Breast epithelium (tissue), 4 donors: ENCODE data around the gene KRT40. TPM values are rescaled to one million over a fixed set of nuclear protein-coding genes. Genes with fewer than 3 reads are reported as not detected.

Experiments
- DNase-seq, 2 donors: peaks; one replicate each; pipeline ENCODE4 v3.0.0-alpha.2; 2019; ENCODE audit warnings: low spot score in 2 of 2
- H3K27ac ChIP-seq, 2 donors: fragments of 200-600 bp; sonication (generic) in 1 of 2; one replicate each; pipeline ENCODE4 v1.5.1; 2016 to 2019; ENCODE audit warnings: mild to moderate bottlenecking in 1 of 2
- H3K27me3 ChIP-seq, 2 donors: fragments of 200-600 bp; sonication (generic) in 1 of 2; one replicate each; pipeline versions ENCODE4 v1.5.1 to v1.6.0; 2017 to 2019; ENCODE audit warnings: control low read depth in 1 of 2, mild to moderate bottlenecking in 1 of 2
- H3K36me3 ChIP-seq: fragments of 200-600 bp; one replicate; pipeline ENCODE4 v1.5.1; 2019
- H3K4me1 ChIP-seq, 2 donors: fragments of 200-600 bp; sonication (generic); one replicate each; pipeline ENCODE4 v1.5.1; 2016 to 2019; ENCODE audit warnings: control low read depth in 1 of 2
- H3K4me3 ChIP-seq, 3 donors: fragments of 200-600 bp; sonication (generic); 1 replicate in 2 of 3; 2 replicates in 1 of 3; pipeline ENCODE4 v1.5.1; 2016 to 2019; ENCODE audit warnings: mild to moderate bottlenecking in 3 of 3, moderate library complexity in 2 of 3
- H3K9me3 ChIP-seq, 2 donors: fragments of 200-600 bp; sonication (generic) in 1 of 2; one replicate each; pipeline ENCODE4 v1.5.1; 2016 to 2019; ENCODE audit warnings: control low read depth in 1 of 2
- POLR2A ChIP-seq: fragments of 450-650 bp; IDR thresholded peaks from one replicate; pipeline ENCODE4 v1.6.1; 2016; ENCODE audit warnings: antibody characterized with exemption, mild to moderate bottlenecking, moderate library complexity
- POLR2AphosphoS5 ChIP-seq, 3 donors: sonication (generic); formaldehyde crosslinking; IDR thresholded peaks; one replicate each; pipeline ENCODE4 v1.6.1; 2017; ENCODE audit warnings: antibody characterized with exemption in 3 of 3
- intact Hi-C: fragments of 100-400 bp; cut with DNase I; formaldehyde crosslinking; loops from one replicate; pipeline ENCODE4 v1.15.1; 2023; ENCODE audit warnings: low total_unique reads
- total RNA-seq, 3 donors: library from RNA; depleted of rRNA; stranded (reverse); fragments of >200 nt; gene quantifications; one replicate each; pipeline ENCODE4 v1.1.0, GENCODE V29; 2016
- TF ChIP-seq, protein P1 (sequence below), 3 donors: fragments of 450-650 bp; IDR thresholded peaks; one replicate each; pipeline ENCODE4 v1.5.1; 2016 to 2017; ENCODE audit warnings: antibody characterized with exemption in 3 of 3, mild to moderate bottlenecking in 3 of 3, moderate library complexity in 3 of 3

KRT40 gene
- total RNA-seq, 3 donors from 2014 or later: 0.29 TPM; not detected in 2

GRCh38 chr17:41013181-41013580 lies 29.1 kb upstream of the KRT40 start:
- H3K4me3 ChIP-seq: no peak overlapping the region
- H3K27me3 ChIP-seq: no peaks in the 10 kb centered on the region
- intact Hi-C loops: no loop called here
- no peaks in the 10 kb centered on the region for H3K4me1 ChIP-seq
- H3K9me3 ChIP-seq: no peaks in the 10 kb centered on the region
- no peak for TF ChIP-seq POLR2AphosphoS5 (IDR thresholded peaks at IDR 0.05)
- no peak for TF ChIP-seq POLR2A
- TF ChIP-seq, protein P1, sequence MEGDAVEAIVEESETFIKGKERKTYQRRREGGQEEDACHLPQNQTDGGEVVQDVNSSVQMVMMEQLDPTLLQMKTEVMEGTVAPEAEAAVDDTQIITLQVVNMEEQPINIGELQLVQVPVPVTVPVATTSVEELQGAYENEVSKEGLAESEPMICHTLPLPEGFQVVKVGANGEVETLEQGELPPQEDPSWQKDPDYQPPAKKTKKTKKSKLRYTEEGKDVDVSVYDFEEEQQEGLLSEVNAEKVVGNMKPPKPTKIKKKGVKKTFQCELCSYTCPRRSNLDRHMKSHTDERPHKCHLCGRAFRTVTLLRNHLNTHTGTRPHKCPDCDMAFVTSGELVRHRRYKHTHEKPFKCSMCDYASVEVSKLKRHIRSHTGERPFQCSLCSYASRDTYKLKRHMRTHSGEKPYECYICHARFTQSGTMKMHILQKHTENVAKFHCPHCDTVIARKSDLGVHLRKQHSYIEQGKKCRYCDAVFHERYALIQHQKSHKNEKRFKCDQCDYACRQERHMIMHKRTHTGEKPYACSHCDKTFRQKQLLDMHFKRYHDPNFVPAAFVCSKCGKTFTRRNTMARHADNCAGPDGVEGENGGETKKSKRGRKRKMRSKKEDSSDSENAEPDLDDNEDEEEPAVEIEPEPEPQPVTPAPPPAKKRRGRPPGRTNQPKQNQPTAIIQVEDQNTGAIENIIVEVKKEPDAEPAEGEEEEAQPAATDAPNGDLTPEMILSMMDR (IDR thresholded peaks at IDR 0.05): no peak
- no peak for DNase-seq
- no peak overlapping the region for H3K27ac ChIP-seq
- H3K36me3 ChIP-seq: no peaks in the 10 kb centered on the region

DNA sequence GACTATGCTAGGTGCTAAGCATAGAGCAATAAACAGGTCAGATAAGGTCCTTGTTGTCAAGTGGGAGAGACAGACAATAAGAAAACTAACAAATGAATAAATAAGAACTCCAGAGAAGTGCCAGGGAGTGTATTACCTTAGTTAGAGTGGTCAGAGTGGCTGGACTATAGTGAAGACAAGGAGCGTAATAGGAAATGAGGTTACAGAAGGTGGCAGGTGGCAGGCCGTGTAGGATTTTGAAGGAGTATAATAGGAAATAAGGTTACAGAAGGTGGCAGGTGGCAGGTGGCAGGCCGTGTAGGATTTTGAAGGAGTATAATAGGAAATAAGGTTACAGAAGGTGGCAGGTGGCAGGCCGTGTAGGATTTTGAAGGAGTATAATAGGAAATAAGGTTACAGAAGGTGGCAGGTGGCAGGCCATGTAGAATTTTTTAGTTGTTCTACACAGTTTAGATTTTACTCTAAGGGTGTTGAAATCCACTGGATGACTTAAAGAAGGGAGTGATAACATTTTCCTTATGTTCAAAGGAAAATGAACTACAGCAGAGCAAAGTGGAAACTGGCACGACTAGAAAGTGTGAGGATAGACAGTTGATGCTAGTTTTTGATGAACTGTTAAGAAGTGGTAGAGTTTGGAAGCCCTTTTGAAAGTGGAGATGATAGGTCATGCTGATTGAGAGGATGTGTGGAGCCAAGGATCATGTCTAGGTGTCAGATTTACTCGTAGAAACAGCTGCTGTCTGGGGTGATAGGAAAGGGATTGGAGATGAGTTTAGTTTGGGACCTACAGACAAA lies 28.4 kb upstream of the KRT40 start:
- Histone ChIP-seq H3K4me3 (no peak overlapping the region), H3K4me1 (no peaks in the 10 kb centered on the region), H3K27ac (no peak overlapping the region), H3K27me3 (no peaks in the 10 kb centered on the region), H3K36me3 (no peaks in the 10 kb centered on the region), H3K9me3 (no peaks in the 10 kb centered on the region)
- TF ChIP-seq, protein P1 (IDR thresholded peaks at IDR 0.05): no peak
- no peak for TF ChIP-seq POLR2A
- TF ChIP-seq POLR2AphosphoS5 (IDR thresholded peaks at IDR 0.05): no peak
- intact Hi-C loops: no loop called here
- DNase-seq: no peak

- intact Hi-C loops: no loop called here
- Histone ChIP-seq H3K9me3 (no peaks in the 10 kb centered on the region), H3K27me3 (no peaks in the 10 kb centered on the region), H3K4me3 (no peak overlapping the region), H3K27ac (no peak overlapping the region), H3K36me3 (no peaks in the 10 kb centered on the region), H3K4me1 (no peaks in the 10 kb centered on the region)
- TF ChIP-seq, protein P1 (IDR thresholded peaks at IDR 0.05): no peak
- TF ChIP-seq POLR2A (no peak), POLR2AphosphoS5 (IDR thresholded peaks at IDR 0.05) (no peak)
- no peak for DNase-seq
These were observed 26.3 kb upstream of the KRT40 start for GRCh38 chr17:41010441-41010840.

DNA sequence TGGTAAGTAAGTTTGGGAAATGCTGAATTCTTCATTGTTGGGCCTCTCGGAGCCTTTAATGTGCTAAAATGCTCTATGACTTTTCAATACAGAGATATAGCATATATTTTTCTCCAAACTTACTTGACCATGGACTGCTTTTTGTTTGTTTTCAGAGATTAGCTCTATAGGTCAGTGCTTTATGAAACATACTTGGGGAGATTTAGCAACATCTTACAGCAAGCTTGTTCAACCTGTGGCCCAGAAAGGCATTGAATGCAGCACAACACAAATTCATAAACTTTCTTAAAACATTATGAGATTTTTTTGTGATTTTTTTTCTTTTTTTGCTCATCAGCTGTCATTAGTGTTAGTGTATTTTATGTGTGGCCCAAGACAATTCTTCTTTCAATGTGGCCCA lies 25.8 kb upstream of the KRT40 start:
- no peak overlapping the region for H3K4me3 ChIP-seq
- H3K27ac ChIP-seq: no peak overlapping the region
- DNase-seq: no peak
- H3K4me1 ChIP-seq: no peaks in the 10 kb centered on the region
- no peaks in the 10 kb centered on the region for H3K27me3 ChIP-seq
- intact Hi-C loops: no loop called here
- H3K9me3 ChIP-seq: no peaks in the 10 kb centered on the region
- TF ChIP-seq POLR2A: no peak
- no peak for TF ChIP-seq POLR2AphosphoS5 (IDR thresholded peaks at IDR 0.05)
- TF ChIP-seq, protein P1 (IDR thresholded peaks at IDR 0.05): no peak
- H3K36me3 ChIP-seq: no peaks in the 10 kb centered on the region

DNA sequence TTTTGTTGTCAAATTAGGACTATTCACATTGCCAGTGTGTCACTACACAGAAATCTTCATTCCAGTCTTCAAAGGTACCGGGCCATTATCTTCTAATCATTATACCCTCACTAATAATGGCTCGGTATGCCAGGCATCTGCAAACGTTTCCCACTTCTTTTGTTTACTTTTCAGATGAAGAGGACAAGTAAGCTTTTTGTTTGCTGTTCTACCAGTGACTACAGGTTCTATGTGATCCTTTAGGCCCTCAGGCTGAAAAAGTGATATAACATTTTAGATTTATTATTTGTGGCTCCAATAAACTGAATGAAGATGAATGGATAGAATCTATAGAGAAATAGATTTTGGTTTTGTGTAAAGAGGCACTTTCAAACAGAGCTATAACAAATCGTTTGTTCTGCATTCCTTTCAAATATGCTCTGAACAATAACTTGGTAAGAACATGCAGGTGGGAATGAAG lies 25.2 kb upstream of the KRT40 start:
- no peak for DNase-seq
- intact Hi-C loops: no loop called here
- H3K4me3 ChIP-seq: no peak overlapping the region

More for the DNA sequence above, 25.2 kb upstream of the KRT40 start:
- Histone ChIP-seq H3K27ac (no peak overlapping the region), H3K9me3 (no peaks in the 10 kb centered on the region), H3K27me3 (no peaks in the 10 kb centered on the region), H3K4me1 (no peaks in the 10 kb centered on the region), H3K36me3 (no peaks in the 10 kb centered on the region)
- TF ChIP-seq POLR2A (no peak), POLR2AphosphoS5 (IDR thresholded peaks at IDR 0.05) (no peak)
- TF ChIP-seq, protein P1 (IDR thresholded peaks at IDR 0.05): no peak
